ENCODE measurements around the gene DPP10. TPM values are rescaled to one million over a fixed set of nuclear protein-coding genes. Genes with fewer than 3 reads are reported as not detected.

Gene DPP10
- total and polyA plus RNA-seq, 3 experiments from 2014 or later, result not detected

GRCh38 chr2:115771516-115771915, 1329.1 kb downstream of the DPP10 start:
- Mint-ChIP-seq H3K4me1 (no peaks in the 10 kb centered on the region), H3K27me3 (no peaks in the 10 kb centered on the region), H3K27ac (no peak overlapping the region), H3K36me3 (no peaks in the 10 kb centered on the region), H3K4me3 (no peak overlapping the region), H3K9me3 (peaks cover 0 to 17% (median 8%) of the 10 kb centered on the region in 5 donors)
- POLR2A ChIA-PET, result no interaction called here
- Histone ChIP-seq H3K4me3 (ENCODE audit: low read length) (no peak overlapping the region), H3K27me3 (ENCODE audit: insufficient read depth, low read length, poor library complexity, severe bottlenecking) (no peaks in the 10 kb centered on the region), H3K27ac (ENCODE audit: low read depth, low read length) (no peak overlapping the region), H3K9me3 (ENCODE audit: low read length) (no peaks in the 10 kb centered on the region), H3K4me1 (ENCODE audit: insufficient read depth, low read length) (no peaks in the 10 kb centered on the region), H3K36me3 (ENCODE audit: insufficient read depth, low read length) (no peaks in the 10 kb centered on the region)
- no peak for DNase-seq
- CTCF ChIA-PET, result no interaction called here

GRCh38 chr2:115774361-115774760, 1331.9 kb downstream of the DPP10 start:
- Mint-ChIP-seq H3K9me3 (peaks cover 3 to 15% (median 8%) of the 10 kb centered on the region in 5 donors), H3K36me3 (no peaks in the 10 kb centered on the region), H3K4me1 (no peaks in the 10 kb centered on the region), H3K27me3 (no peaks in the 10 kb centered on the region), H3K4me3 (no peak overlapping the region), H3K27ac (no peak overlapping the region)
- ChIA-PET POLR2A (no interaction called here), CTCF (no interaction called here)
- DNase-seq, result no peak
- Histone ChIP-seq H3K9me3 (ENCODE audit: low read length) (no peaks in the 10 kb centered on the region), H3K36me3 (ENCODE audit: insufficient read depth, low read length) (no peaks in the 10 kb centered on the region), H3K4me3 (ENCODE audit: low read length) (no peak overlapping the region), H3K27me3 (ENCODE audit: insufficient read depth, low read length, poor library complexity, severe bottlenecking) (no peaks in the 10 kb centered on the region), H3K4me1 (ENCODE audit: insufficient read depth, low read length) (no peaks in the 10 kb centered on the region), H3K27ac (ENCODE audit: low read depth, low read length) (no peak overlapping the region)

GRCh38 chr2:115779085-115779632, 1336.7 kb downstream of the DPP10 start:
- H3K4me3 Mint-ChIP-seq, result no peak overlapping the region
- no peaks in the 10 kb centered on the region for H3K36me3 Mint-ChIP-seq
- no peak for DNase-seq
- H3K36me3 ChIP-seq (ENCODE audit: insufficient read depth, low read length), result no peaks in the 10 kb centered on the region
- H3K4me1 ChIP-seq (ENCODE audit: insufficient read depth, low read length), result no peaks in the 10 kb centered on the region
- H3K27ac ChIP-seq (ENCODE audit: low read depth, low read length), result no peak overlapping the region
- no peaks in the 10 kb centered on the region for H3K4me1 Mint-ChIP-seq
- H3K9me3 Mint-ChIP-seq, result peaks cover 3 to 27% (median 6%) of the 10 kb centered on the region in 5 donors
- POLR2A ChIA-PET, result no interaction called here
- H3K9me3 ChIP-seq (ENCODE audit: low read length), result no peaks in the 10 kb centered on the region
- CTCF ChIA-PET, result no interaction called here
- H3K27ac Mint-ChIP-seq, result no peak overlapping the region
- no peaks in the 10 kb centered on the region for H3K27me3 Mint-ChIP-seq
- no peak overlapping the region for H3K4me3 ChIP-seq (ENCODE audit: low read length)
- no peaks in the 10 kb centered on the region for H3K27me3 ChIP-seq (ENCODE audit: insufficient read depth, low read length, poor library complexity, severe bottlenecking)

- no peaks in the 10 kb centered on the region for H3K36me3 ChIP-seq (ENCODE audit: insufficient read depth, low read length)
- Mint-ChIP-seq H3K27me3 (no peaks in the 10 kb centered on the region), H3K36me3 (no peaks in the 10 kb centered on the region), H3K4me1 (no peaks in the 10 kb centered on the region), H3K9me3 (peaks cover 5 to 37% (median 11%) of the 10 kb centered on the region in 5 donors), H3K27ac (no peak overlapping the region), H3K4me3 (no peak overlapping the region)
- H3K9me3 ChIP-seq (ENCODE audit: low read length), result no peaks in the 10 kb centered on the region
- DNase-seq, result no peak
- H3K4me3 ChIP-seq (ENCODE audit: low read length), result no peak overlapping the region
- ChIA-PET CTCF (no interaction called here), POLR2A (no interaction called here)
- no peak overlapping the region for H3K27ac ChIP-seq (ENCODE audit: low read depth, low read length)
- H3K4me1 ChIP-seq (ENCODE audit: insufficient read depth, low read length), result no peaks in the 10 kb centered on the region
- no peaks in the 10 kb centered on the region for H3K27me3 ChIP-seq (ENCODE audit: insufficient read depth, low read length, poor library complexity, severe bottlenecking)
These were observed 1339.8 kb downstream of the DPP10 start for GRCh38 chr2:115782286-115782685.

- DNase-seq, result no peak
- POLR2A ChIA-PET, result no interaction called here
- H3K4me1 Mint-ChIP-seq, result no peaks in the 10 kb centered on the region
These were observed 1353.6 kb downstream of the DPP10 start for GRCh38 chr2:115796078-115796477.

GRCh38 chr2:115807276-115807675, 1364.8 kb downstream of the DPP10 start:
- CTCF ChIA-PET, result no interaction called here
- no peak for DNase-seq
- Mint-ChIP-seq H3K27ac (no peak overlapping the region), H3K4me3 (no peak overlapping the region), H3K36me3 (peaks cover 0 to 3% (median 0%) of the 10 kb centered on the region in 3 donors), H3K9me3 (peaks cover 5 to 27% (median 11%) of the 10 kb centered on the region in 5 donors), H3K27me3 (no peaks in the 10 kb centered on the region), H3K4me1 (no peaks in the 10 kb centered on the region)
- no peaks in the 10 kb centered on the region for H3K36me3 ChIP-seq (ENCODE audit: insufficient read depth, low read length)
- H3K9me3 ChIP-seq (ENCODE audit: low read length), result no peaks in the 10 kb centered on the region
- H3K4me3 ChIP-seq (ENCODE audit: low read length), result no peak overlapping the region
- H3K27ac ChIP-seq (ENCODE audit: low read depth, low read length), result no peak overlapping the region
- H3K27me3 ChIP-seq (ENCODE audit: insufficient read depth, low read length, poor library complexity, severe bottlenecking), result no peaks in the 10 kb centered on the region
- POLR2A ChIA-PET, result no interaction called here
- no peaks in the 10 kb centered on the region for H3K4me1 ChIP-seq (ENCODE audit: insufficient read depth, low read length)

More at GRCh38 chr2:115796078-115796477, 1353.6 kb downstream of the DPP10 start:
- Histone ChIP-seq H3K27me3 (ENCODE audit: insufficient read depth, low read length, poor library complexity, severe bottlenecking) (no peaks in the 10 kb centered on the region), H3K4me1 (ENCODE audit: insufficient read depth, low read length) (no peaks in the 10 kb centered on the region), H3K36me3 (ENCODE audit: insufficient read depth, low read length) (no peaks in the 10 kb centered on the region), H3K27ac (ENCODE audit: low read depth, low read length) (no peak overlapping the region), H3K4me3 (ENCODE audit: low read length) (no peak overlapping the region), H3K9me3 (ENCODE audit: low read length) (no peaks in the 10 kb centered on the region)
- H3K4me3 Mint-ChIP-seq, result no peak overlapping the region
- H3K27me3 Mint-ChIP-seq, result no peaks in the 10 kb centered on the region
- no peak overlapping the region for H3K27ac Mint-ChIP-seq
- peaks cover 3 to 23% (median 5%) of the 10 kb centered on the region in 5 donors for H3K9me3 Mint-ChIP-seq
- CTCF ChIA-PET, result no interaction called here
- H3K36me3 Mint-ChIP-seq, result no peaks in the 10 kb centered on the region

- Mint-ChIP-seq H3K27me3 (no peaks in the 10 kb centered on the region), H3K36me3 (no peaks in the 10 kb centered on the region), H3K9me3 (peaks cover 2 to 21% (median 11%) of the 10 kb centered on the region in 5 donors), H3K4me1 (no peaks in the 10 kb centered on the region), H3K27ac (no peak overlapping the region), H3K4me3 (no peak overlapping the region)
- no peak overlapping the region for H3K4me3 ChIP-seq (ENCODE audit: low read length)
- no peaks in the 10 kb centered on the region for H3K36me3 ChIP-seq (ENCODE audit: insufficient read depth, low read length)
- no peak for DNase-seq
- no peaks in the 10 kb centered on the region for H3K4me1 ChIP-seq (ENCODE audit: insufficient read depth, low read length)
- no peak overlapping the region for H3K27ac ChIP-seq (ENCODE audit: low read depth, low read length)
- no peaks in the 10 kb centered on the region for H3K9me3 ChIP-seq (ENCODE audit: low read length)
- POLR2A ChIA-PET, result no interaction called here
- no peaks in the 10 kb centered on the region for H3K27me3 ChIP-seq (ENCODE audit: insufficient read depth, low read length, poor library complexity, severe bottlenecking)
- CTCF ChIA-PET, result no interaction called here
These were observed 1383.5 kb downstream of the DPP10 start for GRCh38 chr2:115825912-115826311.

- Mint-ChIP-seq H3K27ac (no peak overlapping the region), H3K27me3 (no peaks in the 10 kb centered on the region), H3K4me3 (no peak overlapping the region), H3K36me3 (no peaks in the 10 kb centered on the region), H3K9me3 (peaks cover 2 to 17% (median 6%) of the 10 kb centered on the region in 5 donors), H3K4me1 (no peaks in the 10 kb centered on the region)
- H3K4me1 ChIP-seq (ENCODE audit: insufficient read depth, low read length), result no peaks in the 10 kb centered on the region
- no peaks in the 10 kb centered on the region for H3K36me3 ChIP-seq (ENCODE audit: insufficient read depth, low read length)
- CTCF ChIA-PET, result no interaction called here
- H3K27me3 ChIP-seq (ENCODE audit: insufficient read depth, low read length, poor library complexity, severe bottlenecking), result no peaks in the 10 kb centered on the region
- no peak overlapping the region for H3K4me3 ChIP-seq (ENCODE audit: low read length)
- no peaks in the 10 kb centered on the region for H3K9me3 ChIP-seq (ENCODE audit: low read length)
- DNase-seq, result no peak
- no peak overlapping the region for H3K27ac ChIP-seq (ENCODE audit: low read depth, low read length)
- POLR2A ChIA-PET, result no interaction called here
These were observed 1390.8 kb downstream of the DPP10 start for GRCh38 chr2:115833196-115833595.

- ChIA-PET CTCF (no interaction called here), POLR2A (no interaction called here)
- Mint-ChIP-seq H3K4me1 (no peaks in the 10 kb centered on the region), H3K4me3 (no peak overlapping the region), H3K27ac (no peak overlapping the region), H3K9me3 (peaks cover 0 to 13% (median 5%) of the 10 kb centered on the region in 5 donors), H3K27me3 (no peaks in the 10 kb centered on the region), H3K36me3 (no peaks in the 10 kb centered on the region)
- Histone ChIP-seq H3K27me3 (ENCODE audit: insufficient read depth, low read length, poor library complexity, severe bottlenecking) (no peaks in the 10 kb centered on the region), H3K4me3 (ENCODE audit: low read length) (no peak overlapping the region), H3K4me1 (ENCODE audit: insufficient read depth, low read length) (no peaks in the 10 kb centered on the region), H3K36me3 (ENCODE audit: insufficient read depth, low read length) (no peaks in the 10 kb centered on the region), H3K9me3 (ENCODE audit: low read length) (no peaks in the 10 kb centered on the region), H3K27ac (ENCODE audit: low read depth, low read length) (no peak overlapping the region)
- no peak for DNase-seq
These were observed 1396.1 kb downstream of the DPP10 start for GRCh38 chr2:115838539-115838938.
